H9 (cell line): ENCODE measurements around the gene BCAR3. TPM values are rescaled to one million over a fixed set of nuclear protein-coding genes. Genes with fewer than 3 reads are reported as not detected.

Experiments
- DNase-seq: peaks from one replicate; pipeline ENCODE4 v3.0.0-alpha.2; 2017
- H2AFZ ChIP-seq: one replicate; pipeline ENCODE4 v1.6.1; 2013; ENCODE audit warnings: mild to moderate bottlenecking, low read length, control low read depth, moderate library complexity
- H2AK5ac ChIP-seq: 2 replicates; pipeline ENCODE4 v1.6.1; 2013; ENCODE audit warnings: low read length, control low read depth, mixed read lengths; ENCODE audit not compliant: insufficient read length
- H2BK120ac ChIP-seq: one replicate; pipeline ENCODE4 v1.6.1; 2013; ENCODE audit warnings: low read depth, mild to moderate bottlenecking, low read length, control low read depth, inconsistent platforms; ENCODE audit not compliant: poor library complexity, severe bottlenecking
- H2BK12ac ChIP-seq: 2 replicates; pipeline ENCODE4 v1.6.1; 2013; ENCODE audit warnings: low read length, control low read depth, mixed read lengths, low read depth; ENCODE audit not compliant: insufficient read length
- H2BK15ac ChIP-seq: 2 replicates; pipeline ENCODE4 v1.6.1; 2013; ENCODE audit warnings: low read depth, low read length, control low read depth
- H2BK20ac ChIP-seq: one replicate; pipeline ENCODE4 v1.6.1; 2013; ENCODE audit warnings: low read depth, mild to moderate bottlenecking, low read length, control low read depth, inconsistent platforms; ENCODE audit not compliant: poor library complexity, severe bottlenecking
- H2BK5ac ChIP-seq: 2 replicates; pipeline ENCODE4 v1.6.1; 2013; ENCODE audit warnings: low read length, control low read depth, mixed read lengths; ENCODE audit not compliant: insufficient read length
- H3K14ac ChIP-seq: 2 replicates; pipeline ENCODE4 v1.6.1; 2013; ENCODE audit warnings: low read length, control low read depth; ENCODE audit not compliant: insufficient read depth
- H3K18ac ChIP-seq: 2 replicates; pipeline ENCODE4 v1.6.1; 2013; ENCODE audit warnings: low read depth, mild to moderate bottlenecking, mixed read lengths, low read length, control low read depth; ENCODE audit not compliant: insufficient read length
- H3K23ac ChIP-seq: 2 replicates; pipeline ENCODE4 v1.6.1; 2013; ENCODE audit warnings: low read length, control low read depth, mixed read lengths, low read depth; ENCODE audit not compliant: insufficient read length
- H3K23me2 ChIP-seq: 2 replicates; pipeline ENCODE4 v1.6.1; 2013; ENCODE audit warnings: low read depth, mild to moderate bottlenecking, mixed read lengths, low read length, control low read depth; ENCODE audit not compliant: insufficient read length, poor library complexity, severe bottlenecking
- H3K27ac ChIP-seq: 2 replicates; pipeline ENCODE4 v1.5.1; 2013; ENCODE audit warnings: low read length, control low read depth, mixed read lengths, low read depth; ENCODE audit not compliant: insufficient read length
- H3K27me3 ChIP-seq: 2 replicates; pipeline ENCODE4 v1.6.1; 2013; ENCODE audit warnings: low read length, control low read depth, inconsistent platforms; ENCODE audit not compliant: insufficient read depth
- H3K4ac ChIP-seq: 2 replicates; pipeline ENCODE4 v1.6.1; 2013; ENCODE audit warnings: low read depth, mild to moderate bottlenecking, control low read depth, inconsistent platforms, low read length, moderate library complexity
- H3K4me1 ChIP-seq: 2 replicates; pipeline ENCODE4 v1.6.1; 2013; ENCODE audit warnings: low read length, control low read depth, inconsistent platforms; ENCODE audit not compliant: insufficient read depth
- H3K4me2 ChIP-seq: 2 replicates; pipeline ENCODE4 v1.6.1; 2013; ENCODE audit warnings: low read length, control low read depth, mixed read lengths; ENCODE audit not compliant: insufficient read length, insufficient read depth
- H3K56ac ChIP-seq: 2 replicates; pipeline ENCODE4 v1.6.1; 2013; ENCODE audit warnings: low read depth, mild to moderate bottlenecking, mixed read lengths, low read length, control low read depth; ENCODE audit not compliant: insufficient read length
- H3K79me1 ChIP-seq: 2 replicates; pipeline ENCODE4 v1.6.1; 2013; ENCODE audit warnings: low read depth, mild to moderate bottlenecking, moderate library complexity, low read length, control low read depth, inconsistent platforms; ENCODE audit not compliant: insufficient read depth, poor library complexity, severe bottlenecking
- H3K79me2 ChIP-seq: 2 replicates; pipeline ENCODE4 v1.6.1; 2013; ENCODE audit warnings: low read length, control low read depth, inconsistent platforms; ENCODE audit not compliant: insufficient read depth
- H3K9ac ChIP-seq: 2 replicates; pipeline ENCODE4 v1.6.1; 2013; ENCODE audit warnings: low read length, control low read depth, mixed read lengths; ENCODE audit not compliant: insufficient read length; ENCODE audit errors: extremely low read depth
- H3K9me3 ChIP-seq: one replicate; pipeline ENCODE4 v1.6.1; 2013; ENCODE audit warnings: low read depth, low read length, inconsistent platforms; ENCODE audit not compliant: control insufficient read depth
- H3T11ph ChIP-seq: one replicate; pipeline ENCODE4 v1.6.1; 2013; ENCODE audit warnings: mild to moderate bottlenecking, low read length, control low read depth, inconsistent platforms
- H4K20me1 ChIP-seq: one replicate; pipeline ENCODE4 v1.6.1; 2013; ENCODE audit not compliant: control insufficient read depth, insufficient read length, insufficient read depth
- H4K5ac ChIP-seq: 2 replicates; pipeline ENCODE4 v1.6.1; 2013; ENCODE audit warnings: low read depth, mild to moderate bottlenecking, mixed read lengths, low read length, control low read depth; ENCODE audit not compliant: insufficient read length
- H4K8ac ChIP-seq: replicated peaks from 2 replicates; pipeline ENCODE4 v1.6.1; 2013; ENCODE audit warnings: low read length, control low read depth, mixed read lengths, low read depth; ENCODE audit not compliant: insufficient read length
- H4K91ac ChIP-seq: 2 replicates; pipeline ENCODE4 v1.6.1; 2013; ENCODE audit warnings: low read depth, mild to moderate bottlenecking, moderate library complexity, mixed read lengths, low read length, control low read depth; ENCODE audit not compliant: insufficient read length
- H3K27ac Mint-ChIP-seq, 3 experiments: 2 replicates in 2 of 3; 3 replicates in 1 of 3; pipeline ENCODE4 v1.8.0; 2020 to 2021; ENCODE audit warnings: mixed read lengths in 3 of 3, mild to moderate bottlenecking in 1 of 3, moderate library complexity in 1 of 3
- H3K27me3 Mint-ChIP-seq: 2 replicates; pipeline ENCODE4 v1.8.0; 2021; ENCODE audit warnings: low read depth, mild to moderate bottlenecking, moderate library complexity, mixed read lengths
- H3K36me3 Mint-ChIP-seq, 3 experiments: 2 replicates in 2 of 3; 3 replicates in 1 of 3; pipeline ENCODE4 v1.8.0; 2020 to 2021; ENCODE audit warnings: low read depth in 3 of 3, mixed read lengths in 3 of 3; ENCODE audit not compliant: insufficient read depth in 1 of 3
- H3K4me1 Mint-ChIP-seq, 2 experiments: 2 replicates each; pipeline ENCODE4 v1.8.0; 2020; ENCODE audit warnings: mixed read lengths in 2 of 2
- H3K4me3 Mint-ChIP-seq, 2 experiments: 2 replicates in 1 of 2; 3 replicates in 1 of 2; pipeline ENCODE4 v1.8.0; 2020 to 2021; ENCODE audit warnings: mild to moderate bottlenecking in 2 of 2, mixed read lengths in 2 of 2, moderate library complexity in 1 of 2
- H3K9me3 Mint-ChIP-seq, 2 experiments: 2 replicates in 1 of 2; 3 replicates in 1 of 2; pipeline ENCODE4 v1.8.0; 2020; ENCODE audit warnings: mild to moderate bottlenecking in 2 of 2, mixed read lengths in 2 of 2, moderate library complexity in 1 of 2
- WGBS: extraction: QIAGEN DNeasy Blood & Tissue Kit; methylation state at CpG from one replicate; pipeline ENCODE4 v1.1.7; 2013; ENCODE audit warnings: missing lambda C conversion rate, low lambda C conversion rate, mixed read lengths; ENCODE audit not compliant: insufficient read length; ENCODE audit errors: extremely low coverage; 5-methylcytosine and 5-hydroxymethylcytosine counted together
- total RNA-seq: library from RNA; stranded (reverse); gene quantifications from 2 replicates; pipeline ENCODE4 v1.2.1, GENCODE V29; 2021
- TF ChIP-seq, protein P1 (sequence below): fragments of 200-600 bp; sonication (generic); conservative IDR thresholded peaks from 3 replicates; pipeline ENCODE4 v1.8.0; 2021; ENCODE audit warnings: antibody characterized with exemption, mild to moderate bottlenecking

BCAR3 gene
- total RNA-seq, 1 experiment from 2014 or later = 4.9 TPM

GRCh38 chr1:93640656-93641440, 40.8 kb downstream of the BCAR3 start:
- H2AK5ac ChIP-seq = no peak overlapping the region
- H3K79me1 ChIP-seq = no peaks in the 10 kb centered on the region
- H3K27me3 Mint-ChIP-seq = no peaks in the 10 kb centered on the region
- no peak overlapping the region for H3K9ac ChIP-seq
- H2BK15ac ChIP-seq = no peak overlapping the region
- H3K23ac ChIP-seq = no peak overlapping the region
- peaks cover 0 to 9% (median 3%) of the 10 kb centered on the region in 3 experiments; a peak in 4 of 7 replicates for H3K36me3 Mint-ChIP-seq
- peaks cover 48 to 58% of the 10 kb centered on the region in 2 experiments for H3K4me1 Mint-ChIP-seq
- H4K8ac ChIP-seq = no peak overlapping the region
- no peaks in the 10 kb centered on the region for H4K20me1 ChIP-seq
- H4K91ac ChIP-seq = no peak overlapping the region
- H3K56ac ChIP-seq = no peak overlapping the region
- TF ChIP-seq, protein P1, sequence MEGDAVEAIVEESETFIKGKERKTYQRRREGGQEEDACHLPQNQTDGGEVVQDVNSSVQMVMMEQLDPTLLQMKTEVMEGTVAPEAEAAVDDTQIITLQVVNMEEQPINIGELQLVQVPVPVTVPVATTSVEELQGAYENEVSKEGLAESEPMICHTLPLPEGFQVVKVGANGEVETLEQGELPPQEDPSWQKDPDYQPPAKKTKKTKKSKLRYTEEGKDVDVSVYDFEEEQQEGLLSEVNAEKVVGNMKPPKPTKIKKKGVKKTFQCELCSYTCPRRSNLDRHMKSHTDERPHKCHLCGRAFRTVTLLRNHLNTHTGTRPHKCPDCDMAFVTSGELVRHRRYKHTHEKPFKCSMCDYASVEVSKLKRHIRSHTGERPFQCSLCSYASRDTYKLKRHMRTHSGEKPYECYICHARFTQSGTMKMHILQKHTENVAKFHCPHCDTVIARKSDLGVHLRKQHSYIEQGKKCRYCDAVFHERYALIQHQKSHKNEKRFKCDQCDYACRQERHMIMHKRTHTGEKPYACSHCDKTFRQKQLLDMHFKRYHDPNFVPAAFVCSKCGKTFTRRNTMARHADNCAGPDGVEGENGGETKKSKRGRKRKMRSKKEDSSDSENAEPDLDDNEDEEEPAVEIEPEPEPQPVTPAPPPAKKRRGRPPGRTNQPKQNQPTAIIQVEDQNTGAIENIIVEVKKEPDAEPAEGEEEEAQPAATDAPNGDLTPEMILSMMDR = peak; percentile 34; the same call in 2 of the 3 replicates
- H3K4me1 ChIP-seq = peaks cover 12% of the 10 kb centered on the region
- no peak overlapping the region for H3K14ac ChIP-seq
- H2BK120ac ChIP-seq = no peak overlapping the region
- WGBS = no CpG with 5 or more reads among the region's 8 CpGs
- no peak overlapping the region for H3K27ac ChIP-seq
- H3K9me3 Mint-ChIP-seq = no peaks in the 10 kb centered on the region; a peak in 1 of 5 replicates
- H2BK12ac ChIP-seq = no peak overlapping the region
- no peak overlapping the region for H3K4me2 ChIP-seq
- H4K5ac ChIP-seq = no peak overlapping the region
- no peak overlapping the region for H3T11ph ChIP-seq
- no peaks in the 10 kb centered on the region for H3K9me3 ChIP-seq
- DNase-seq = no peak
- peak overlapping the region in 1 of 3 experiments; percentile 67; a peak in 2 of 7 replicates for H3K27ac Mint-ChIP-seq
- no peaks in the 10 kb centered on the region for H3K27me3 ChIP-seq
- H2BK5ac ChIP-seq = no peak overlapping the region
- H3K79me2 ChIP-seq = no peaks in the 10 kb centered on the region
- H3K23me2 ChIP-seq = no peaks in the 10 kb centered on the region
- H3K18ac ChIP-seq = no peak overlapping the region
- no peak overlapping the region for H3K4ac ChIP-seq
- no peak overlapping the region for H3K4me3 Mint-ChIP-seq
- H2AFZ ChIP-seq = no peak overlapping the region
- H2BK20ac ChIP-seq = no peak overlapping the region
